ENCODE measurements around the gene CD248.
"Not testable (repeated sequence)": the region's sequence is repeated elsewhere in the genome, so short reads cannot be mapped to it uniquely, and the experiment has no call there.

Gene CD248

DNA sequence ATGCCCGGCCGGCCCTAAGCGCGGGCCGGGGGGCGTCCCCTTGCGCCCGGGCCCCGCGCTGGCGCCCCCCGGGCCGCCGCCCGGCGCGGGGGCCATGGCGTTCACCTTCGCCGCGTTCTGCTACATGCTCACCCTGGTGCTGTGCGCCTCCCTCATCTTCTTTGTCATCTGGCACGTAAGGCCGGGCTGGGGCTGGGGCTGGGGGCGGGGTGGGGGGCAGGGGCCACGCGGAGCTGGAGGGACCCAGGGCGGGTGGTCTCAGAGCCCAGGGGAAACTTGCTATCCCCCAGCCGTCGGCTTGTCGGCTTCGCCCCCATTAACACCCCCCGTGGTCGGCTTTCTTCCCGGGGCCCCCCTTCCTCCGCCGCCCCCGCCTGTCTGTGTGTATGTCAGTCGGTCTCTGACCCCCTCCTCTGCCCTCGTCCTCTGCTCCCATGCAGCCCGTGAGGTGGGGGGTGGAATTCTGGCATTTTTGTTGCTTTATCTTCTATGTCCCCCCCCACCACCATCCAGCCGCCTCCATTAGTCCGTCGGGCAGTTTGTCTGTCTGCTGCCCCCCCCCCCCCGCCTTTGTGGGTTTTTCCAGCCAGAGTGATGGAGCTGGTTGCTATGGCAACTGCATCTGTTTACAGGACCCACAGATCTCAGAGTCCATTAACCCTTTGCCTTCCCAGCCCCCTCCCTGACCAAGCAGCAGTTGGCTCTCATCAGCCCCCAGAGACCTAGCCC lies 38.3 kb downstream of the CD248 start:
- no peaks in the 10 kb centered on the region for H3K9me3 ChIP-seq (ENCODE audit: control insufficient read depth, insufficient read depth, low read length)
- H3K36me3 ChIP-seq (ENCODE audit: control insufficient read depth, insufficient read depth, low read length) = 0 out of 2 replicates have a peak, but pooled peaks cover under 1% of the 10 kb centered on the region
- 0 out of 2 replicates have a peak, but pooled peaks cover 3% of the 10 kb centered on the region for H3K4me1 ChIP-seq (ENCODE audit: control insufficient read depth, insufficient read depth, low read length)
- H3K27me3 ChIP-seq (ENCODE audit: control insufficient read depth, insufficient read depth, low read length) = no peaks in the 10 kb centered on the region
- H3K4me3 ChIP-seq (ENCODE audit: low read length) = peak overlapping the region; percentile 54; the same call in 1 of the 2 replicates
- no CpG with 5 or more reads among the region's 45 CpGs for WGBS (ENCODE audit: insufficient coverage, insufficient read length)
- DNase-seq (ENCODE audit: low read depth, low spot score) = no peak
- H3K27ac ChIP-seq (ENCODE audit: low read length) = no peak overlapping the region

DNA sequence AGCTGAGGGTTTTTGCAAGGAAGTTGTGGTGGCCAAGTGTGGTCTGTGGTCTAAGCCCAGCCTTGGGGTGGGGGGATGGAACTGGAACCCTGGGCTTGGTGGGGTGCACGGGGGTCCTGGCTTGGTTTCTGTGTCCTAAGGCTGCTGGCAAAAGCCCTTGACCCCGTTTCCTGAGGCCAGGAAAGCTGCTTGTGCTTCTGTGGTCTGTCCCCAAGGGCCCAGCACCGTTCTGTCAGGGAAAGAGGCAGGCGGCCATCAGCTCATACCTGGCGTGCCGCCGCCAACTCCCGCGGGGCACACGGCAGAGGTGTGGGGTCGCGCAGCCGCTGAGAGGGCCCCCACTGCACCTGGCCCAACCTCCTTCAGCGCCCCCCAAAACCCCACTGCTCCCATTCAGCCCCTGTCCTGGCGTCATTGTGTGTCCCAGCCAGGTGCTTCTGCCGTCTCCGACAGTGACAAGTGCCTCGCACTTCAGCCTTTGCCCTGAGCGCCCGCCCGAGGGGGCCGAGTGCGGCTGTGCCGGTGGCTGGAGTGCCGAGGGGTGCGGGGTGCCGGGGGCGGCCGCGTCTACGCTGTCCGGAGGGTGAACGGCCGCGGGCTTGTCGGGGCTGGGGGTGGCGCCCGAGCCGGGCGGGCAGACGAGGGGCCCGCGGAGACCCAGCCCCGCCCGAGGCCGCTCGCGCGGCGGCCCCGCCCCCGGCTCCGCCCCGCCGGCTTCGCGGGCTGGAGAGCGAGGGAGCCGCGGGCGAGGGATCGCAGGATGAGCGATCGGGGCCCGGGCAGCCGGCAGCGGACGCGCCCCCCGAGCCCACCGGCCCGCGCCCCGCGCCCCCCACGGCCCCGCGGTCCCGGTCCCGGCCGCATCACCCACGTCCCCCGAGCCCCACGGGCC lies 39.1 kb downstream of the CD248 start, which contains the start of gene CNIH2:
CNIH2 (plus strand) TSS at position 705 of the 892 bp plus-strand sequence. CDS start 282 bp downstream, outside the sequence.
- Histone ChIP-seq H3K9me3 (ENCODE audit: control insufficient read depth, insufficient read depth, low read length) (no peaks in the 10 kb centered on the region), H3K4me3 (ENCODE audit: low read length) (peak within 1 kb of the TSS; percentile 54; the same call in 1 of the 2 replicates), H3K36me3 (ENCODE audit: control insufficient read depth, insufficient read depth, low read length) (0 out of 2 replicates have a peak, but pooled peaks cover 3% of the 10 kb centered on the region), H3K4me1 (ENCODE audit: control insufficient read depth, insufficient read depth, low read length) (0 out of 2 replicates have a peak, but pooled peaks cover 3% of the 10 kb centered on the region), H3K27ac (ENCODE audit: low read length) (no peak within 1 kb of the TSS), H3K27me3 (ENCODE audit: control insufficient read depth, insufficient read depth, low read length) (no peaks in the 10 kb centered on the region)
- no CpG with 5 or more reads among the region's 84 CpGs for WGBS (ENCODE audit: insufficient coverage, insufficient read length)
- no peak for DNase-seq (ENCODE audit: low read depth, low spot score)

DNA sequence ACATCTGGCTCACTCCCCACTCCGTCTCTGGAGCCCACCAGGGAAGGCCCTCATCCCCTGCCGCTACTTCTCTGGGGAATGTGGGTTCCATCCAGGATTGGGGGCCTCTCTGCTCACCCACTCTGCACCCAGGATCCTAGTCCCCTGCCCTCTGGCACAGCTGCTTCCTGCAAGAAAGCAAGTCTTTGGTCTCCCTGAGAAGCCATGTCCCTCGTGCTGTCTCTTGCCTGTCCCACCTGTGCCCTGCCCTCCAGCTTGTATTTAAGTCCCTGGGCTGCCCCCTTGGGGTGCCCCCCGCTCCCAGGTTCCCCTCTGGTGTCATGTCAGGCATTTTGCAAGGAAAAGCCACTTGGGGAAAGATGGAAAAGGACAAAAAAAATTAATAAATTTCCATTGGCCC lies 39.8 kb downstream of the CD248 start:
- H3K9me3 ChIP-seq (ENCODE audit: control insufficient read depth, insufficient read depth, low read length); H3K4me3 ChIP-seq (ENCODE audit: low read length): not testable (repeated sequence)

DNA sequence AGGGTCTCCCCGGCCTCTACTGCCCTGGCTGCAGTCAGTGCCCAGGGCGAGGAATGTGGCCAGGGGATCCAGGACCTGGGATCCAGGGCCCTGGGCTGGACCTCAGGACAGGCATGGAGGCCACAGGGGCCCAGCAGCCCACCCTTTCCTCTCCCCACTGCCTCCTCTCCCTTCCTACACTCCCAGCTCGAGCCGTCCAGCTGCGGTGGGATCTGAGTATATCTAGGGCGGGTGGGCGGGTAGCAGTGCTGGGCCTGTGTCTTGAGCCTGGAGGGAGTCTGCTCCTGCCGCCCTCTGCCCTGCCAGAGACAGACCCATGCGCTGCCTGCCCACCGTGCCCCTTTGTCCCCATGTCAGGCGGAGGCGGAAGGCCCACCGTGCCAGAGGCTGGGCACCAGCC lies 40.2 kb downstream of the CD248 start:
- not testable (repeated sequence) for DNase-seq (ENCODE audit: low read depth, low spot score); H3K27me3 ChIP-seq (ENCODE audit: control insufficient read depth, insufficient read depth, low read length); H3K4me1 ChIP-seq (ENCODE audit: control insufficient read depth, insufficient read depth, low read length); H3K36me3 ChIP-seq (ENCODE audit: control insufficient read depth, insufficient read depth, low read length); H3K4me3 ChIP-seq (ENCODE audit: low read length); H3K27ac ChIP-seq (ENCODE audit: low read length); H3K9me3 ChIP-seq (ENCODE audit: control insufficient read depth, insufficient read depth, low read length)
- no CpG with 5 or more reads among the region's 13 CpGs for whole genome bisulfite sequencing (ENCODE audit: insufficient coverage, insufficient read length)

More for the DNA sequence above, 39.8 kb downstream of the CD248 start:
- not testable (repeated sequence) for DNase-seq (ENCODE audit: low read depth, low spot score); H3K27me3 ChIP-seq (ENCODE audit: control insufficient read depth, insufficient read depth, low read length); H3K36me3 ChIP-seq (ENCODE audit: control insufficient read depth, insufficient read depth, low read length); H3K27ac ChIP-seq (ENCODE audit: low read length); H3K4me1 ChIP-seq (ENCODE audit: control insufficient read depth, insufficient read depth, low read length)
- WGBS (ENCODE audit: insufficient coverage, insufficient read length) = no CpG with 5 or more reads among the region's 4 CpGs

DNA sequence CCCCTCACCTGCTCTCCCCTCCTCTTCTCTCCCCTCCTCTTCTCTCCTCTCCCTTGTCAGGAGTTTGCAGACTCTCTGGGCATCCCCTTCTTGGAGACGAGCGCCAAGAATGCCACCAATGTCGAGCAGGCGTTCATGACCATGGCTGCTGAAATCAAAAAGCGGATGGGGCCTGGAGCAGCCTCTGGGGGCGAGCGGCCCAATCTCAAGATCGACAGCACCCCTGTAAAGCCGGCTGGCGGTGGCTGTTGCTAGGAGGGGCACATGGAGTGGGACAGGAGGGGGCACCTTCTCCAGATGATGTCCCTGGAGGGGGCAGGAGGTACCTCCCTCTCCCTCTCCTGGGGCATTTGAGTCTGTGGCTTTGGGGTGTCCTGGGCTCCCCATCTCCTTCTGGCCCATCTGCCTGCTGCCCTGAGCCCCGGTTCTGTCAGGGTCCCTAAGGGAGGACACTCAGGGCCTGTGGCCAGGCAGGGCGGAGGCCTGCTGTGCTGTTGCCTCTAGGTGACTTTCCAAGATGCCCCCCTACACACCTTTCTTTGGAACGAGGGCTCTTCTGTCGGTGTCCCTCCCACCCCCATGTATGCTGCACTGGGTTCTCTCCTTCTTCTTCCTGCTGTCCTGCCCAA lies 40.7 kb downstream of the CD248 start:
- no CpG with 5 or more reads among the region's 14 CpGs for WGBS (ENCODE audit: insufficient coverage, insufficient read length)
- no peak overlapping the region for H3K4me3 ChIP-seq (ENCODE audit: low read length)
- H3K4me1 ChIP-seq (ENCODE audit: control insufficient read depth, insufficient read depth, low read length) = 0 out of 2 replicates have a peak, but pooled peaks cover 3% of the 10 kb centered on the region
- no peaks in the 10 kb centered on the region for H3K27me3 ChIP-seq (ENCODE audit: control insufficient read depth, insufficient read depth, low read length)
- no peak overlapping the region for H3K27ac ChIP-seq (ENCODE audit: low read length)
- H3K36me3 ChIP-seq (ENCODE audit: control insufficient read depth, insufficient read depth, low read length) = 0 out of 2 replicates have a peak, but pooled peaks cover 5% of the 10 kb centered on the region
- DNase-seq (ENCODE audit: low read depth, low spot score) = no peak
- H3K9me3 ChIP-seq (ENCODE audit: control insufficient read depth, insufficient read depth, low read length) = no peaks in the 10 kb centered on the region

DNA sequence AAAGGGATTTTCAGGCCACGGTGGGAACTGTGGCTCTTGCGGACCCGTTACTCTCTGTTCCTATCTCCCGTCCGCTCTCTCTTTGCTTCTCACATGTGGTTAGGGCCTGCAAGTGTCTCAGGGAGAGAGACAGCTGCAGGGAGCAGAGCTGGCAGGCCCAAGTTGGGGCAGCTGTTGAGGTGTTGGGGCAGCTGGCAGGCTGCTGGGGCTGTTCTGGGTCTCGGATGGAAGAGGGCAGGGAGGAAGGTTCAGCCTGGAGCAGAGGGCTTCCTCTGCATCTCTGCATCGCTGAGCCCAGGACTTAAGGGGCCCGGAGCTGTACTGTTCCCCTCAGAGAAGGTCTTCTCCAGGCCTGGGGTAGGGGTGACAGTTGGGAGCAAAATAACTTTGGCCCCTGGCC lies 41.4 kb downstream of the CD248 start:
- Histone ChIP-seq H3K27ac (ENCODE audit: low read length) (no peak overlapping the region), H3K4me1 (ENCODE audit: control insufficient read depth, insufficient read depth, low read length) (0 out of 2 replicates have a peak, but pooled peaks cover 3% of the 10 kb centered on the region), H3K36me3 (ENCODE audit: control insufficient read depth, insufficient read depth, low read length) (0 out of 2 replicates have a peak, but pooled peaks cover 5% of the 10 kb centered on the region), H3K27me3 (ENCODE audit: control insufficient read depth, insufficient read depth, low read length) (no peaks in the 10 kb centered on the region), H3K9me3 (ENCODE audit: control insufficient read depth, insufficient read depth, low read length) (no peaks in the 10 kb centered on the region), H3K4me3 (ENCODE audit: low read length) (no peak overlapping the region)
- DNase-seq (ENCODE audit: low read depth, low spot score) = no peak
- WGBS (ENCODE audit: insufficient coverage, insufficient read length) = no CpG with 5 or more reads among the region's 8 CpGs

DNA sequence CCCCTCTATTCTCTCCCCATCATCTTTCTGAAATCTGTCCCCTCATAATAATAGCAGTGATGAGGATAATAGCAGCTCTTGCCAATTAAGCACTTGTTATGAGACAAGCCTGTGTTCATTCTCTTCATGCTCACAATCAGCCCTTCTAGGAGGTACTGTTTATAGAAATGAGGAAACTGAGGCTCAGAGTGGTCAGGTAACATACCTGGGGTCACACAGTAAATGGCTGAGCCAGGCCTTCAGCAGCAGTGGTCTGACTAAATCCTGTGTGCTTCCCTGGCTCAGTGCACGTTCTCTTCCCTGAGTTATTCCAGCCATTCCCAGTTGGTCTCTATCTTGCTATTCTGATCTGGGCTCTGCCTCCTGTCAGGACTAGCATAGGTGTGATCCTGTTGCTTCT lies 42.6 kb downstream of the CD248 start:
- Histone ChIP-seq H3K4me3 (ENCODE audit: low read length) (no peak overlapping the region), H3K9me3 (ENCODE audit: control insufficient read depth, insufficient read depth, low read length) (no peaks in the 10 kb centered on the region), H3K4me1 (ENCODE audit: control insufficient read depth, insufficient read depth, low read length) (0 out of 2 replicates have a peak, but pooled peaks cover 3% of the 10 kb centered on the region), H3K27ac (ENCODE audit: low read length) (no peak overlapping the region), H3K36me3 (ENCODE audit: control insufficient read depth, insufficient read depth, low read length) (0 out of 2 replicates have a peak, but pooled peaks cover 5% of the 10 kb centered on the region), H3K27me3 (ENCODE audit: control insufficient read depth, insufficient read depth, low read length) (no peaks in the 10 kb centered on the region)
- no CpG with 5 or more reads among the region's 1 CpG for WGBS (ENCODE audit: insufficient coverage, insufficient read length)
- DNase-seq (ENCODE audit: low read depth, low spot score) = no peak

DNA sequence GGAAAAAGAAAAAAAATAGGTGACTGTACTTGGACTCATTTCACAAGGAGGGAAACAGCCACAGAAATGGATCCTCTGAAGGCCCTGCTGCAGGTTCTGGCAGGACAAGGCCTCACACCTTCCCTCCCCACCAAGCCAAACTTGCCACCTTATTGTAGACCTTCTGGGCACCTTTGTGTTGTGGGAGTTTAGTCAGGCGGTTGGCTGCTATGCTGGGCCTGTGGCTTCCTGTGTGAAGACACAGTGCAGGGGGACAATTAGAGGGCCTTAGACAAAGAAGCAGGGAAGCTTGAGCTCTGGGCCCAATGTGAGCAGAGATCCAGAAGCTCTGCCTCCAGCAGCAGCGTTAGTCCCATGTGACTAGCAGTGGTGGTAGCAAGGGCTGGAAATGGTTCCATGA lies 44.2 kb downstream of the CD248 start:
- no CpG with 5 or more reads among the region's 2 CpGs for WGBS (ENCODE audit: insufficient coverage, insufficient read length)
- no peak for DNase-seq (ENCODE audit: low read depth, low spot score)
- Histone ChIP-seq H3K27ac (ENCODE audit: low read length) (no peak overlapping the region), H3K4me1 (ENCODE audit: control insufficient read depth, insufficient read depth, low read length) (no peaks in the 10 kb centered on the region), H3K27me3 (ENCODE audit: control insufficient read depth, insufficient read depth, low read length) (no peaks in the 10 kb centered on the region), H3K36me3 (ENCODE audit: control insufficient read depth, insufficient read depth, low read length) (0 out of 2 replicates have a peak, but pooled peaks cover 5% of the 10 kb centered on the region), H3K4me3 (ENCODE audit: low read length) (no peak overlapping the region), H3K9me3 (ENCODE audit: control insufficient read depth, insufficient read depth, low read length) (no peaks in the 10 kb centered on the region)

DNA sequence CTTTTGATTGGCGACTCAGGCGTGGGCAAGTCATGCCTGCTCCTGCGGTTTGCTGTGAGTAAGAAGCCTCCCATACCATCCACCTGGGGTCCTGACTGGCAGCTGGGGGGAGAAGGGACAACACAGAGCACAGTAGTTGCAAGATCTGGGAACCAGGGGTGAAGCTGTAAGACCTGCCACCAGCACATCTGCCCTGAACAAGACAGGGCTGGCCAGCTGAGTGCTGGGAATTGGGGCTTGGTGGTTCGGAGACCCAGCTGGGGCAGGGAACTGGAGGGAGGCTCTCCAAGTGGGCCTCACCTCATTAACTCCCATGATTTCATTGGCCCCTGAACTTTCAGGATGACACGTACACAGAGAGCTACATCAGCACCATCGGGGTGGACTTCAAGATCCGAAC lies 45.0 kb downstream of the CD248 start:
- Histone ChIP-seq H3K27me3 (ENCODE audit: control insufficient read depth, insufficient read depth, low read length) (no peaks in the 10 kb centered on the region), H3K4me3 (ENCODE audit: low read length) (no peak overlapping the region), H3K4me1 (ENCODE audit: control insufficient read depth, insufficient read depth, low read length) (0 out of 2 replicates have a peak, but pooled peaks cover under 1% of the 10 kb centered on the region), H3K36me3 (ENCODE audit: control insufficient read depth, insufficient read depth, low read length) (peaks cover 5% of the 10 kb centered on the region; the same call in 1 of the 2 replicates), H3K9me3 (ENCODE audit: control insufficient read depth, insufficient read depth, low read length) (no peaks in the 10 kb centered on the region), H3K27ac (ENCODE audit: low read length) (no peak overlapping the region)
- DNase-seq (ENCODE audit: low read depth, low spot score) = no peak
- no CpG with 5 or more reads among the region's 7 CpGs for WGBS (ENCODE audit: insufficient coverage, insufficient read length)

Data from iPS DF 6.9 (cell line).